ENCODE results near the gene GBGT1. TPM values are rescaled to one million over a fixed set of nuclear protein-coding genes. Genes with fewer than 3 reads are reported as not detected.

The GBGT1 gene
- polyA plus RNA-seq, 1 of the 3 experiments (the other 2 are of a cell fraction), result 0.51 TPM

DNA sequence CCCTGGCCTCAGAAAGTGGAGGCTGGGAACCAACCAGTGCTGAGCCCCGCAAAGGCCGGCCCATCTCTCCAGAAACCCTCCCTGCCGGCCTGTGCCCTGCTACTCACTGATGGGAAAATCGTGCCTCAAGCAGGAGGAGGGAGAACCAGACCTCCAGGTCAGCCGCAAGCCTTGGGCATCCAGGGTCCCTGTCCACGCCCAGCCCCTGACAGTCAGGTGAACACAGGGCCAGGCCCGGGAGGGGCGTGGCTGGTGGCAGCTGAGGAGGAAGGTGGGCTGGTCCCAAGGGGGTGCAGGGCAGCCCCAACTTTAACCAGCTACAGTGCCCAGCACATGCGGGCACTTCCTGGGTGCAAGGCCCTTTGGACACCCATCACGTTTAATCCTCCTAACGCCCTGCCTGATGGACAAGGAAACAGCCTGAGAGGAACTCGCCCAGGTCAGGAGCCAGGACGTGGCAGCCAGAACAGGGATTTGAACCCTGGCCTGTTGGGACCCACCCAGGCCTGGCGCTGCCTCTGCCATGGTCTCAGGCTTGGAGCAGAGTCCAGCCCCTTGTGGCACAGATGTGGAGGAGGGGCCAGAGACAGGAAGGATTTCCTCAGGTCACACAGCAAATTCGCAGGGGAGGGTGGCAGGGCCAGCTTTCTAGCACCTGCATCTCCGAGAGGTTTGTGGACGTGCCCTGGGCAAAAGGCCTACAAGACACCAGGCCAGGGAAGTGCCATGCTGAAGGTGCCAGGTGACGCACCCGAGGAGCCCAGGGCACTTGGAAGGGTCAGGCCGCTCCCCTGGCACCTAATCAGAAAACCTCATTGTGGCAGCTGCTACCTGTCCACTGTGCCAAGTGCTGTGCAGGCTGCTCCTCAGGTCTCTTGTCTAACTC is 47.1 kb downstream of the GBGT1 start:
- Histone ChIP-seq H3K36me3 (replicated peaks in 1 of 2; ENCODE audit: control insufficient read depth in 1 of 2, insufficient read depth in 2 of 2, low read length in 1 of 2) (peaks cover 0 to 5% of the 10 kb centered on the region in 2 experiments), H3K27me3 (ENCODE audit: insufficient read depth) (no peaks in the 10 kb centered on the region), H3K27ac (ENCODE audit: low read depth in 2 of 2, low read length in 1 of 2) (peak overlapping the region in 1 of 2 experiments; percentile 99; a peak in 2 of 4 replicates), H3K4me2 (no peak overlapping the region), H2AFZ (ENCODE audit: low read depth) (no peak overlapping the region), H3K9me2 (no peaks in the 10 kb centered on the region), H3F3A (replicated peaks; ENCODE audit: insufficient read depth) (peaks cover 2% of the 10 kb centered on the region), H3K4me1 (ENCODE audit: control insufficient read depth in 1 of 2, insufficient read depth in 2 of 2, low read depth in 1 of 2, low read length in 1 of 2) (peaks cover 22 to 86% of the 10 kb centered on the region in 2 experiments), H3K4me3 (ENCODE audit: low read depth in 2 of 2, low read length in 1 of 2) (no peak overlapping the region), H4K20me1 (ENCODE audit: insufficient read depth) (peaks cover 77% of the 10 kb centered on the region), H3K9me3 (no peaks in the 10 kb centered on the region), H3K9ac (no peak overlapping the region), H3K79me2 (ENCODE audit: insufficient read depth) (peaks cover 38% of the 10 kb centered on the region)
- ChIA-PET POLR2A (interaction anchor here (1.2 to 4.6 kb wide), 2 partner anchors 16 to 32 kb away, joined by 4 to 51 read pairs; no protein-coding TSS in a partner anchor), CTCF (interaction anchor here (1.1 to 30.3 kb wide), 7 partner anchors 7 to 94 kb away, joined by 3 to 810 read pairs (median 23); no protein-coding TSS in a partner anchor)
- DNase-seq, result no peak
- TF ChIP-seq, protein P1, sequence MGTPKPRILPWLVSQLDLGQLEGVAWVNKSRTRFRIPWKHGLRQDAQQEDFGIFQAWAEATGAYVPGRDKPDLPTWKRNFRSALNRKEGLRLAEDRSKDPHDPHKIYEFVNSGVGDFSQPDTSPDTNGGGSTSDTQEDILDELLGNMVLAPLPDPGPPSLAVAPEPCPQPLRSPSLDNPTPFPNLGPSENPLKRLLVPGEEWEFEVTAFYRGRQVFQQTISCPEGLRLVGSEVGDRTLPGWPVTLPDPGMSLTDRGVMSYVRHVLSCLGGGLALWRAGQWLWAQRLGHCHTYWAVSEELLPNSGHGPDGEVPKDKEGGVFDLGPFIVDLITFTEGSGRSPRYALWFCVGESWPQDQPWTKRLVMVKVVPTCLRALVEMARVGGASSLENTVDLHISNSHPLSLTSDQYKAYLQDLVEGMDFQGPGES (IDR thresholded peaks at IDR 0.05; ENCODE audit: low read depth, low read length), result no peak
- TF ChIP-seq FOXJ3 (CRISPR knock-in tag; IDR thresholded peaks at IDR 0.05), result 0 out of 2 replicates have a peak, but pooled peaks have one; percentile 3
- 80% methylated on average over 1 of the region's 20 CpGs for WGBS (ENCODE audit: low lambda C conversion rate)

DNA sequence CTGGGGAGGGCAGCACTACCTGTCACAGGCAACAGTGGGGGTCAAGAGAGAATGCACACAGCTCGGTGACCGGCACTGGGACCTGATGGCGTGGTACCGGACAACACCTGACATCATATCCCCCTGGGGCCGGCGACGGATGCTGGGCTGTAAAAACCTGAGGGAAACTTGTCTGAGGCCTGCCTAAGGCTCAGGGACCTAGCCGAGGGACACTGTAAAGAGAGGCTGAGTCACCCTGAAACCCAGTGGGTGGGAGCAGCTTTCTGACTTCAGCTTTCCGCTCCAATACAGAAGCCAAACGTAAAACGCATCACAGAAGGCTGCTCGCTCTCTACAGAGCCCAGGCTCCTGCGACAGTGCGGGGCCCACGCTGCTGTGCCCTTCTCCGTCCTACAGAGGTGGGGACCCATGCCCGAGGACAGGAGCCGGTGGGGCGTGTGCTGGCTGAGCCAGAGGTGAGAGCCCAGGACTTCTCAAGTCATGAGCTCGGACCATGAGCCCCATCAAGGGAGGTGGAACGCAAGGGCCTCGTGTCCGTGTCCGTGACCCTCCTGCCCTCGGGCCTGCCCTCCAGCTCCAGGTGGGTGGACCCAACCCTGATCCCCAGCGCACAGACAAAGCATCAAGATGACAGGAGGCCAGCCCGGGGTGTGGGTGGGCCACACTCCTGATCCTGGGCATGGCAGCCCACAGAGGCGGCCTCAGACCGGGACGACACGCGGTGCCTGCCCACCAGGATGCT is 47.9 kb downstream of the GBGT1 start:
- H4K20me1 ChIP-seq (ENCODE audit: insufficient read depth), result peaks cover 80% of the 10 kb centered on the region

More for the DNA sequence above, 47.9 kb downstream of the GBGT1 start:
- Histone ChIP-seq H3K27ac (ENCODE audit: low read depth in 2 of 2, low read length in 1 of 2) (peak overlapping the region in 1 of 2 experiments; percentile 99; a peak in 2 of 4 replicates), H3K4me3 (ENCODE audit: low read depth in 2 of 2, low read length in 1 of 2) (no peak overlapping the region), H3F3A (replicated peaks; ENCODE audit: insufficient read depth) (no peaks in the 10 kb centered on the region), H3K9me2 (no peaks in the 10 kb centered on the region), H3K4me2 (no peak overlapping the region), H3K4me1 (ENCODE audit: control insufficient read depth in 1 of 2, insufficient read depth in 2 of 2, low read depth in 1 of 2, low read length in 1 of 2) (peaks cover 22 to 84% of the 10 kb centered on the region in 2 experiments), H3K9me3 (no peaks in the 10 kb centered on the region), H3K36me3 (replicated peaks in 1 of 2; ENCODE audit: control insufficient read depth in 1 of 2, insufficient read depth in 2 of 2, low read length in 1 of 2) (peaks cover 0 to 5% of the 10 kb centered on the region in 2 experiments), H3K27me3 (ENCODE audit: insufficient read depth) (no peaks in the 10 kb centered on the region), H3K9ac (no peak overlapping the region), H2AFZ (ENCODE audit: low read depth) (no peak overlapping the region), H3K79me2 (ENCODE audit: insufficient read depth) (peaks cover 38% of the 10 kb centered on the region)
- CTCF ChIA-PET, result interaction anchor here (0.6 to 30.3 kb wide), 10 partner anchors 10 to 214 kb away, joined by 3 to 810 read pairs (median 5); no protein-coding TSS in a partner anchor
- WGBS (ENCODE audit: low lambda C conversion rate), result 93% methylated on average over 11 of the region's 32 CpGs
- DNase-seq, result no peak
- POLR2A ChIA-PET, result interaction anchor here (1.0 kb wide), 1 partner anchor 20 kb away, joined by 4 read pairs; no protein-coding TSS in a partner anchor
- TF ChIP-seq RXRA (IDR thresholded peaks at IDR 0.05; ENCODE audit: borderline replicate concordance, low read depth) (no peak), NRF1 (IDR thresholded peaks at IDR 0.05; ENCODE audit: low read depth, low read length) (no peak), GABPA (IDR thresholded peaks at IDR 0.05; ENCODE audit: low read depth) (no peak), FOSL2 (IDR thresholded peaks at IDR 0.05; ENCODE audit: borderline replicate concordance, low read depth) (no peak), POLR2AphosphoS5 (IDR thresholded peaks at IDR 0.05; ENCODE audit: low read depth, low read length) (no peak)
- TF ChIP-seq, protein P2, sequence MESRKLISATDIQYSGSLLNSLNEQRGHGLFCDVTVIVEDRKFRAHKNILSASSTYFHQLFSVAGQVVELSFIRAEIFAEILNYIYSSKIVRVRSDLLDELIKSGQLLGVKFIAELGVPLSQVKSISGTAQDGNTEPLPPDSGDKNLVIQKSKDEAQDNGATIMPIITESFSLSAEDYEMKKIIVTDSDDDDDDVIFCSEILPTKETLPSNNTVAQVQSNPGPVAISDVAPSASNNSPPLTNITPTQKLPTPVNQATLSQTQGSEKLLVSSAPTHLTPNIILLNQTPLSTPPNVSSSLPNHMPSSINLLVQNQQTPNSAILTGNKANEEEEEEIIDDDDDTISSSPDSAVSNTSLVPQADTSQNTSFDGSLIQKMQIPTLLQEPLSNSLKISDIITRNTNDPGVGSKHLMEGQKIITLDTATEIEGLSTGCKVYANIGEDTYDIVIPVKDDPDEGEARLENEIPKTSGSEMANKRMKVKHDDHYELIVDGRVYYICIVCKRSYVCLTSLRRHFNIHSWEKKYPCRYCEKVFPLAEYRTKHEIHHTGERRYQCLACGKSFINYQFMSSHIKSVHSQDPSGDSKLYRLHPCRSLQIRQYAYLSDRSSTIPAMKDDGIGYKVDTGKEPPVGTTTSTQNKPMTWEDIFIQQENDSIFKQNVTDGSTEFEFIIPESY (IDR thresholded peaks at IDR 0.05; ENCODE audit: borderline replicate concordance, low read depth), result no peak
- TF ChIP-seq, protein P1 (IDR thresholded peaks at IDR 0.05; ENCODE audit: low read depth, low read length), result no peak
